DOHH2 (cell line): Measurements from ENCODE around the gene USP28.
A peak's percentile ranks its signal among the peaks of the same experiment; 100 is the strongest.

Experiments
- H3F3A ChIP-seq: fragments of 200-600 bp; sonication (generic), shearing (Covaris generic); 2 replicates; pipeline ENCODE4 v1.6.0; 2016; ENCODE audit warnings: antibody characterized with exemption, mild to moderate bottlenecking; ENCODE audit not compliant: control insufficient read depth, insufficient read depth
- H3K27ac ChIP-seq: fragments of 200-600 bp; sonication (generic); 2 replicates; pipeline ENCODE4 v1.5.1; 2014; ENCODE audit warnings: low read depth, mild to moderate bottlenecking, low read length, moderate library complexity
- H3K27me3 ChIP-seq: fragments of 200-600 bp; sonication (generic); 2 replicates; pipeline ENCODE4 v1.6.1; 2014; ENCODE audit warnings: mild to moderate bottlenecking, low read length, mixed read lengths; ENCODE audit not compliant: control insufficient read depth
- H3K36me3 ChIP-seq: fragments of 200-600 bp; sonication (generic); 2 replicates; pipeline ENCODE4 v1.6.1; 2014; ENCODE audit warnings: mild to moderate bottlenecking, low read length, moderate library complexity, mixed read lengths; ENCODE audit not compliant: control insufficient read depth
- H3K4me1 ChIP-seq: fragments of 200-600 bp; sonication (generic); 2 replicates; pipeline ENCODE4 v1.6.1; 2014; ENCODE audit warnings: mild to moderate bottlenecking, low read length, mixed read lengths; ENCODE audit not compliant: control insufficient read depth
- H3K4me2 ChIP-seq: fragments of 200-600 bp; sonication (generic); 2 replicates; pipeline ENCODE4 v1.6.0; 2014; ENCODE audit warnings: mild to moderate bottlenecking, low read length, moderate library complexity
- H3K4me3 ChIP-seq: fragments of 200-600 bp; sonication (generic); 2 replicates; pipeline ENCODE4 v1.5.1; 2014; ENCODE audit warnings: mild to moderate bottlenecking, low read length, mixed read lengths
- H3K79me2 ChIP-seq: fragments of 200-600 bp; sonication (generic); 2 replicates; pipeline ENCODE4 v1.6.1; 2014; ENCODE audit warnings: mild to moderate bottlenecking, low read length, mixed read lengths; ENCODE audit not compliant: control insufficient read depth
- H3K9me2 ChIP-seq: fragments of 200-600 bp; sonication (generic); replicated peaks from 2 replicates; pipeline ENCODE4 v1.6.1; 2014; ENCODE audit warnings: mild to moderate bottlenecking, low read length, mixed read lengths; ENCODE audit not compliant: control insufficient read depth
- H3K9me3 ChIP-seq: fragments of 200-600 bp; sonication (generic); 2 replicates; pipeline ENCODE4 v1.6.1; 2014; ENCODE audit warnings: antibody characterized with exemption, low read length, mixed read lengths; ENCODE audit not compliant: control insufficient read depth, insufficient read depth
- H4K20me1 ChIP-seq: fragments of 200-600 bp; sonication (generic); 2 replicates; pipeline ENCODE4 v1.6.0; 2014; ENCODE audit warnings: low read depth, mild to moderate bottlenecking, antibody characterized with exemption, low read length, moderate library complexity; ENCODE audit not compliant: control insufficient read depth, insufficient read depth
- EZH2phosphoT487 ChIP-seq: fragments of 200-600 bp; sonication (generic); IDR thresholded peaks from 2 replicates; pipeline ENCODE4 v1.6.1; 2017; ENCODE audit warnings: borderline replicate concordance, mild to moderate bottlenecking, antibody characterized with exemption, low read length, moderate library complexity, mixed read lengths
- TF ChIP-seq, protein P1 (sequence below): fragments of 200-600 bp; sonication (generic); IDR thresholded peaks from one replicate; pipeline ENCODE4 v1.5.1; 2014; ENCODE audit warnings: antibody characterized with exemption, mild to moderate bottlenecking, low read depth, low read length; ENCODE audit not compliant: poor library complexity, severe bottlenecking

USP28 gene

DNA sequence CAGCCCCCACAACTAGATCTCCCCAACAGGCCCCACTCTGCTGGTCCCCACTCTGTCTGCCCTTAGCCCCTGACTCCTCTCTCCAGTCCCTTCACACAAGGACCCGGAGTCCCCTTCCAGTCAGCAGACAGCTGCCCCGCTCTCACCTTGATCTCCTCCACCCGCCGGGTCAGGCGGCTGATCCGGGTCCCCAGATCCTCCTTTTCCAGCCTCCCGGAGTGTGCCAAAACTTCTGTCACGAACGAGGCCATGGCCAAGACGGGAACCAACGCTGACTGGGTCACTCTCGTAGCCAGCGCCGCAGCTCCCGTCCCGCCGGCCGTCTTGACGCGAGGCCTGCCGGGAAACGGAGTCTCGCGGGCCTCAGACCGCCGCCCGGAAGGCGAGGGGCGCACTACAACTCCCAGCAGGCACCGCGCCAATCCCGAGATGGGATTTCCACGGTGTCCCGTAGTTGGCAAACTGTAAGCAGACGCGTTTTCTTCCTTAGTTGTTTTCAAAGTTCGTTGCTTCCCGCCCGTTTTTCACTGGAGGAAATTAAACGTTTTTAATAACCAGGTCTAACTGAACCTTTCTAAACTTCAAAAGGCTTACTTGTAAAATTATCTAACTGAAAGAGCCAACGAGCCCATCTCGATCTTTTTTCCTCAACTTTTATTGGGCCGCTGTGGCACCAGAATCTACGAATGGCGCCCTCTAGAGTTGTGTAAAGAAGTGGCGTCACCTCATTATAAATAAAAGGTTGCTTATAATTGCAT is 101.8 kb downstream of the USP28 start, which contains the start of gene ZW10:
Gene ZW10 (minus strand): TSS at position 277 of the 758 bp plus-strand sequence. CDS start 26 bp downstream, at position 251.
- Histone ChIP-seq H3K4me3 (peak within 1 kb of the TSS; percentile 77), H3K4me2 (peak within 1 kb of the TSS; percentile 67), H3K79me2 (peaks cover 30% of the 10 kb centered on the region), H3K27ac (peak within 1 kb of the TSS; percentile 47; the same call in 1 of the 2 replicates), H3K27me3 (peaks cover 3% of the 10 kb centered on the region; the same call in 1 of the 2 replicates), H4K20me1 (no peaks in the 10 kb centered on the region), H3F3A (no peaks in the 10 kb centered on the region), H3K36me3 (peaks cover 16% of the 10 kb centered on the region), H3K4me1 (peaks cover 16% of the 10 kb centered on the region), H3K9me3 (no peaks in the 10 kb centered on the region), H3K9me2 (no peaks in the 10 kb centered on the region)
- TF ChIP-seq EZH2phosphoT487, result no peak
- TF ChIP-seq, protein P1, sequence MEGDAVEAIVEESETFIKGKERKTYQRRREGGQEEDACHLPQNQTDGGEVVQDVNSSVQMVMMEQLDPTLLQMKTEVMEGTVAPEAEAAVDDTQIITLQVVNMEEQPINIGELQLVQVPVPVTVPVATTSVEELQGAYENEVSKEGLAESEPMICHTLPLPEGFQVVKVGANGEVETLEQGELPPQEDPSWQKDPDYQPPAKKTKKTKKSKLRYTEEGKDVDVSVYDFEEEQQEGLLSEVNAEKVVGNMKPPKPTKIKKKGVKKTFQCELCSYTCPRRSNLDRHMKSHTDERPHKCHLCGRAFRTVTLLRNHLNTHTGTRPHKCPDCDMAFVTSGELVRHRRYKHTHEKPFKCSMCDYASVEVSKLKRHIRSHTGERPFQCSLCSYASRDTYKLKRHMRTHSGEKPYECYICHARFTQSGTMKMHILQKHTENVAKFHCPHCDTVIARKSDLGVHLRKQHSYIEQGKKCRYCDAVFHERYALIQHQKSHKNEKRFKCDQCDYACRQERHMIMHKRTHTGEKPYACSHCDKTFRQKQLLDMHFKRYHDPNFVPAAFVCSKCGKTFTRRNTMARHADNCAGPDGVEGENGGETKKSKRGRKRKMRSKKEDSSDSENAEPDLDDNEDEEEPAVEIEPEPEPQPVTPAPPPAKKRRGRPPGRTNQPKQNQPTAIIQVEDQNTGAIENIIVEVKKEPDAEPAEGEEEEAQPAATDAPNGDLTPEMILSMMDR, result peak; percentile 89

DNA sequence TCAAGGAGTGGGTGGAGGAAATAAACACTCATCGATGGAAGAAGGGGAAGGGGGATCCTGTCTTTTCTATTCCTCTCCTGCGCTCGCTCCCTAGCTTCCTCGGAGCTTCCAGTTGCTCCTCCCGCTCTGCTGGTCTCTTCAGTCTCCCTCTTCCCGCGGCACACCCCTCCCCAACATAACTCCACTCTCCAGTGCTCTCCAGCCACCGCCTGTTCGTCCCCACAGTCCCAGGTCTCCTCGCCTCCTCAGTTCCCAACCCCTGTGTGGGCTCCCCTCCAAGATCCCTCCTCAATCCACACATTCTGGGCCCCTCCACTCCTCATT is 102.3 kb downstream of the USP28 start:
- H3K4me1 ChIP-seq, result peaks cover 16% of the 10 kb centered on the region
- no peaks in the 10 kb centered on the region for H4K20me1 ChIP-seq
- H3K27ac ChIP-seq, result peak overlapping the region; percentile 47; the same call in 1 of the 2 replicates
- TF ChIP-seq, protein P1, result no peak
- TF ChIP-seq EZH2phosphoT487, result no peak
- peaks cover 36% of the 10 kb centered on the region for H3K79me2 ChIP-seq
- no peaks in the 10 kb centered on the region for H3F3A ChIP-seq
- peak overlapping the region; percentile 77 for H3K4me3 ChIP-seq
- peaks cover 21% of the 10 kb centered on the region for H3K36me3 ChIP-seq
- H3K9me2 ChIP-seq, result no peaks in the 10 kb centered on the region
- H3K9me3 ChIP-seq, result no peaks in the 10 kb centered on the region
- H3K27me3 ChIP-seq, result peaks cover under 1% of the 10 kb centered on the region; the same call in 1 of the 2 replicates
- peak overlapping the region; percentile 67 for H3K4me2 ChIP-seq

DNA sequence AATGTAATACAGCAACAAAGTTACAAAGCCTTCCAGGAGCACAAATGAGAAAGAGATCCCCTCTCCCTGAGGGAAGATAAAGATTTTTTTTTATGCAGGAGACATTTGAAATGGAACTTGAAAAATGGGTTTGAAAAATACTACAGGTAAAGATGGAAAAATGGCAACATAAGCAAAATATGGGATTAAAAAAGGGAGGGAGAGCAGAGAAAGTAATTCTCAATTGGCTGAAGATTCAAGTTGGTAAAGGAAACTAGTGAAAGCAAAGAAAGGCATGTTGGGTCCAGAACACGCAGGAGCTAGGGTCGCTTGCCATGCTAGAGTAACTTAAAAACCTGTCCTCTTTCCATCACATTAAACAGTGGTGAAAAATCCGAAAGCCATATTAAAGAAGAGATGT is 103.4 kb downstream of the USP28 start:
- peak overlapping the region; percentile 67 for H3K4me2 ChIP-seq
- no peak overlapping the region for H3K27ac ChIP-seq
- H3K27me3 ChIP-seq, result no peaks in the 10 kb centered on the region
- peaks cover 32% of the 10 kb centered on the region for H3K36me3 ChIP-seq
- H4K20me1 ChIP-seq, result no peaks in the 10 kb centered on the region
- no peaks in the 10 kb centered on the region for H3K9me3 ChIP-seq
- peak overlapping the region; percentile 77 for H3K4me3 ChIP-seq
- no peaks in the 10 kb centered on the region for H3F3A ChIP-seq
- TF ChIP-seq, protein P1, result no peak
- TF ChIP-seq EZH2phosphoT487, result no peak
- H3K4me1 ChIP-seq, result peaks cover 16% of the 10 kb centered on the region
- H3K9me2 ChIP-seq, result no peaks in the 10 kb centered on the region
- peaks cover 45% of the 10 kb centered on the region for H3K79me2 ChIP-seq
